AG09309 (cell line): ENCODE measurements around the gene STX4.

Experiments
- DNase-seq: peaks from one replicate; pipeline ENCODE4 v3.0.0-alpha.2; 2010; ENCODE audit warnings: low read depth
- H3K4me3 ChIP-seq: 2 replicates; pipeline ENCODE4 v1.5.1; 2011; ENCODE audit warnings: mild to moderate bottlenecking, low read depth, low read length, moderate library complexity; ENCODE audit not compliant: control insufficient read depth
- TF ChIP-seq, protein P1 (sequence below): IDR thresholded peaks from 2 replicates; pipeline ENCODE4 v1.5.1; 2011; ENCODE audit warnings: mild to moderate bottlenecking, low read depth, low read length, inconsistent platforms; ENCODE audit not compliant: insufficient read depth, control insufficient read depth; ENCODE audit errors: missing control alignments

STX4 gene

DNA sequence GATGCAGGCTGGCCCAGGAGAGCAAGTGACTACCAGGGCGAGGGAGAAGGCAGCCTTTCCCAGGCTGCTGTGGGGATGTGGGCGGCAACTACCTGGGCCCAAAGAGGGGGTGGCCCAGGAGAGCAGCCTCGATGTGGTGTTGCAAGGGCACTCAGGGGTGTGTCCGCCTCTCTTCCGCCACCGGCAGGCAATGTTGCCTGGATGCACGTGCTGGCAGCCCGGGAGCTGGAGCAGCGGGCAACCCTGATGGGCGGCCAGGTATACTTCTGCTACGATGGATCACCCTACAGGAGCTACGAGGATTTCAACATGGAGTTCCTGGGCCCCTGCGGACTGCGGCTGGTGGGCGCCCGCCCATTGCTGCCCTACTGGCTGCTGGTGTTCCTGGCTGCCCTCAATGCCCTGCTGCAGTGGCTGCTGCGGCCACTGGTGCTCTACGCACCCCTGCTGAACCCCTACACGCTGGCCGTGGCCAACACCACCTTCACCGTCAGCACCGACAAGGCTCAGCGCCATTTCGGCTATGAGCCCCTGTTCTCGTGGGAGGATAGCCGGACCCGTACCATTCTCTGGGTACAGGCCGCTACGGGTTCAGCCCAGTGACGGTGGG lies 45.7 kb upstream of the STX4 start:
- TF ChIP-seq, protein P1, sequence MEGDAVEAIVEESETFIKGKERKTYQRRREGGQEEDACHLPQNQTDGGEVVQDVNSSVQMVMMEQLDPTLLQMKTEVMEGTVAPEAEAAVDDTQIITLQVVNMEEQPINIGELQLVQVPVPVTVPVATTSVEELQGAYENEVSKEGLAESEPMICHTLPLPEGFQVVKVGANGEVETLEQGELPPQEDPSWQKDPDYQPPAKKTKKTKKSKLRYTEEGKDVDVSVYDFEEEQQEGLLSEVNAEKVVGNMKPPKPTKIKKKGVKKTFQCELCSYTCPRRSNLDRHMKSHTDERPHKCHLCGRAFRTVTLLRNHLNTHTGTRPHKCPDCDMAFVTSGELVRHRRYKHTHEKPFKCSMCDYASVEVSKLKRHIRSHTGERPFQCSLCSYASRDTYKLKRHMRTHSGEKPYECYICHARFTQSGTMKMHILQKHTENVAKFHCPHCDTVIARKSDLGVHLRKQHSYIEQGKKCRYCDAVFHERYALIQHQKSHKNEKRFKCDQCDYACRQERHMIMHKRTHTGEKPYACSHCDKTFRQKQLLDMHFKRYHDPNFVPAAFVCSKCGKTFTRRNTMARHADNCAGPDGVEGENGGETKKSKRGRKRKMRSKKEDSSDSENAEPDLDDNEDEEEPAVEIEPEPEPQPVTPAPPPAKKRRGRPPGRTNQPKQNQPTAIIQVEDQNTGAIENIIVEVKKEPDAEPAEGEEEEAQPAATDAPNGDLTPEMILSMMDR: no peak
- H3K4me3 ChIP-seq: no peak overlapping the region
- DNase-seq: no peak

GRCh38 chr16:30989469-30990047 lies 43.8 kb upstream of the STX4 start:
- DNase-seq: no peak
- TF ChIP-seq, protein P1: no peak
- H3K4me3 ChIP-seq: no peak overlapping the region

GRCh38 chr16:30990105-30990504 lies 43.3 kb upstream of the STX4 start:
- H3K4me3 ChIP-seq: no peak overlapping the region
- TF ChIP-seq, protein P1: no peak
- no peak for DNase-seq

DNA sequence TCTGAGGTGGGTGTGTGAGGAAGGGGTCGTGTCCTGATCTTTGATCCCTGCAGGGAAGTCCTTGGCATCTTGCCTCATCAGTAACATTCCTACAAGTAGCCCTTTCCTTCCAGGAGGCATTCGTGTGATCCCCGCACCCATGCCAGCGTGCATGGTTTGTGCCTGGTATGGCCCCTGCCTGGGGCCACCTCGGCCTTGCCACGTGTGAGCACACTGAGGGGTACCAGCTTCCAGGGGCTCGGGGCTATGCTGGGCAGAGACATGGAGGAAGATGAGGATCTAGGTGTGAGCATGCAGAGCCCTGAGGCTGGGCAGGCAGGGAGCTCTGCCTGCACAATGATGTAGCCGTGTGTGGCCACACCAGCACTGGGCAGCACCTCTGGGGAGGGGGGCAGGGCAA lies 42.3 kb upstream of the STX4 start:
- DNase-seq: no peak
- TF ChIP-seq, protein P1: no peak

GRCh38 chr16:30992276-30992780 lies 41.0 kb upstream of the STX4 start:
- TF ChIP-seq, protein P1: no peak
- no peak overlapping the region for H3K4me3 ChIP-seq
- no peak for DNase-seq

More for the DNA sequence above, 42.3 kb upstream of the STX4 start:
- H3K4me3 ChIP-seq: no peak overlapping the region

DNA sequence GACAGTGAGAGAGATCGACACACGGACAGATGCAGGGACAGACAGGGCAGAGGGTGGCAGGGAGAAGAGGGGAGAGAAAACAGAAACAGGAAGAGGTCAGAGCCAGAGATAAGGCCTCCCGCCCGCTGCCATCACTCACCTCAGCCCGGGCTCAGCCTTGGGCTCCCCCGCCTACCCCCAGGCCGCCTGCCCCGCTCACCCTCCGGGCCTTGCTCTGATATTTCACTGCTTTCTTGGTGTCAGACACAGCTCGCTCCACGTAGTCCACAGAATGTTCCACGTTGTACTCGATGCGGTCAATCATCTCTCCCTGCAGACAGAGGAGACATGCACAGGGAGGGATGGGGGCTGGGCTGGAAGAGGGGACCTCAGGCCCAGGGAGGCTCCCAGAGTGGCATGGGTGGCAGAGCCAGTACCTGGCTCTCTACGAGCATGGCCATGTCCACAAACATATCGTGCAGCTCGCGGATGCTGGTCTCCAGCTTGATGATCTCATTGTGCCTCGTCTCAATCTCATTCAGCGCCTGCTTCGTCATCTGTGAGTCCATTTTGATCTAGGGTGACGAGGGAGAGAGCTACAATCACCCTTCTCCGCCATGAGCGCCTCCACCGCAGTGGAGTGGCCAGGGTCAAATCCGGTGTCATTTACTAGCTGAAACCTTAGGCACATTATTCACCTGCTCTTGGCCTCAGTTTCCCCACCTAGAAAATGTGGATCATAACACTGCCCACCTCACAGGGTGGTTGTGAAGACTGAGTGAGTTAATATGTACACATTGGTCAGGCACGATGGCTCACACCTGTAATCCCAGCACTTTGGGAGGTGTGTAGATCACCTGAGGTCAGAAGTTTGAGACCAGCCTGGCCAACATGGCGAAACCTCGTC lies 40.2 kb upstream of the STX4 start:
- DNase-seq: no peak
- no peak overlapping the region for H3K4me3 ChIP-seq
- TF ChIP-seq, protein P1: no peak
